ENCODE results near the gene COL19A1.

The COL19A1 gene

GRCh38 chr6:70119218-70119835 lies 253.0 kb downstream of the COL19A1 start:
- TF ChIP-seq CTCF (IDR thresholded peaks at IDR 0.05; ENCODE audit: extremely low read depth, insufficient read depth, missing control alignments) = no peak
- in situ Hi-C loops (cut with MboI; ENCODE audit: low pct_unique_long_range_greater_than_20kb, low sequenced_read_pairs, unreplicated experiment) = loop anchor here (25.0 kb wide), 2 partner anchors 282 to 1482 kb away; partner anchors contain the start of gene ADGRB3
- DNase-seq (ENCODE audit: low spot score) = no peak

GRCh38 chr6:70124443-70124842 lies 258.1 kb downstream of the COL19A1 start:
- no peak for TF ChIP-seq CTCF (IDR thresholded peaks at IDR 0.05; ENCODE audit: extremely low read depth, insufficient read depth, missing control alignments)
- DNase-seq (ENCODE audit: low spot score) = no peak
- in situ Hi-C loops (cut with MboI; ENCODE audit: low pct_unique_long_range_greater_than_20kb, low sequenced_read_pairs, unreplicated experiment) = loop anchor here (25.0 kb wide), 2 partner anchors 287 to 1487 kb away; partner anchors contain the start of gene ADGRB3

GRCh38 chr6:70124882-70125545 lies 258.7 kb downstream of the COL19A1 start:
- no peak for TF ChIP-seq CTCF (IDR thresholded peaks at IDR 0.05; ENCODE audit: extremely low read depth, insufficient read depth, missing control alignments)
- in situ Hi-C loops (cut with MboI; ENCODE audit: low pct_unique_long_range_greater_than_20kb, low sequenced_read_pairs, unreplicated experiment) = loop anchor here (25.0 kb wide), 2 partner anchors 288 to 1488 kb away; partner anchors contain the start of gene ADGRB3
- no peak for DNase-seq (ENCODE audit: low spot score)

GRCh38 chr6:70125602-70126001 lies 259.2 kb downstream of the COL19A1 start:
- in situ Hi-C loops (cut with MboI; ENCODE audit: low pct_unique_long_range_greater_than_20kb, low sequenced_read_pairs, unreplicated experiment) = no loop called here
- no peak for TF ChIP-seq CTCF (IDR thresholded peaks at IDR 0.05; ENCODE audit: extremely low read depth, insufficient read depth, missing control alignments)
- DNase-seq (ENCODE audit: low spot score) = no peak

GRCh38 chr6:70129341-70129740 lies 263.0 kb downstream of the COL19A1 start:
- TF ChIP-seq CTCF (IDR thresholded peaks at IDR 0.05; ENCODE audit: extremely low read depth, insufficient read depth, missing control alignments) = no peak
- in situ Hi-C loops (cut with MboI; ENCODE audit: low pct_unique_long_range_greater_than_20kb, low sequenced_read_pairs, unreplicated experiment) = no loop called here
- no peak for DNase-seq (ENCODE audit: low spot score)

GRCh38 chr6:70130865-70131264 lies 264.5 kb downstream of the COL19A1 start:
- TF ChIP-seq CTCF (IDR thresholded peaks at IDR 0.05; ENCODE audit: extremely low read depth, insufficient read depth, missing control alignments) = no peak
- DNase-seq (ENCODE audit: low spot score) = no peak
- in situ Hi-C loops (cut with MboI; ENCODE audit: low pct_unique_long_range_greater_than_20kb, low sequenced_read_pairs, unreplicated experiment) = no loop called here

All from GM13977 (cell line).